CMK (cell line): ENCODE measurements around the gene TIMM29.

Experiments used
- DNase-seq: peaks from one replicate; pipeline ENCODE4 v3.0.0-alpha.2; 2010; ENCODE audit warnings: low read depth

Gene TIMM29

GRCh38 chr19:10928563-10929401 is at the start of gene TIMM29, which contains the start of gene YIPF2:
Gene TIMM29, plus strand, starts transcription at chr19:10928811. Its CDS starts 12 bp downstream, at chr19:10928823.
Gene YIPF2, minus strand, starts transcription at chr19:10928639. Its CDS starts 229 bp downstream, at chr19:10928410.
- peak; percentile 93 for DNase-seq

DNA sequence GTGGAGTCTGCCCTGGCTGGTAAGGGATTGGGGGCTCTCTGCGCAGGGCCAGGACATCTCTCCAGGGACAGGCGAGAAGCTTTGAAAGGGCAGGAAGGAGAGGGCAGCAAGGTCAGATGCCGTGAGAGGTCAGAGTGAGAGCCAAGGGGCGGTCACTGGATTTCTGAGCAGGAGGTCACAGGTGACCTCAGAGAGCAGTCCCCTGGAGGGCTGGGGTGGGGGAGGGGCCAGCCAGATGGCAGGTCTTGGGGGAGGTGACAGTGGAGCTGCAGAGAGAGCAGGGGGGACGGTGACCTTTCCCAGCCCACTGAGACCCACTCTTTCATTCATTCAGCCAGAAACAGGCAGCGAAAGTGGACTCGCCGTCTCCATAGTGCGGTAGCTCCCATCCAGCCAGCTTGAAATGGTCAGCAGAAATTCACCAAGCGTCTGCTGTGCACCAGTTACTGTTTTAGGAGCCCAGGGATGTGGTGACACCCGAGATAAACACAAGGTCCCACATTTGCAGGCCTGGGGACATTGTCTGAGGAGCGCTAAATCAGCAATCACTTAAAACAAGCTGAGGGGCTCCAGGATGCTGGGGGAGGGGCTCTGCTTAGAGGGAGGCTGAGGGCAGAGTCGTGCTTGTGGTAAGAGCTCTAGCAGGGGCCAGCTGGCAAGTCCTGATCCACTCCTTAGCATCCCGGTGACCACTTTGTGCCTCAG is 47.1 kb upstream of the TIMM29 start:
- no peak for DNase-seq

DNA sequence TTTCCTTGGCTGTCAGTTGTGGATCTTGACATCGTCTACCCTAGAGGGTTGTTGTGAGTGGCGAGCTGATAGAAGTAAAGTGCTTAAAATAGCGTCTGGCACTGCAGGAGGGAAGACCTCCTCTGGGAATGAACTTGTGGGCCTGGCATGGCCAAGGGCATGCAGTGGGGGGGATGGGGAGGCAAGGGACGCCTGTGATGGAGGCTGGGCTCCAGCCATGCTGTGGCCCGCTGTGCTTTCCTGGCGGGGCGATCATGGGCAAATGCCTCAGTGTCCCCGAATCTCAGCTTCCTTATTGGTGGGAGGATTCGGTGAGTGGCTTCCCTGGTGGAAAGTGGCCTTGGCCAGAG is 46.5 kb upstream of the TIMM29 start:
- DNase-seq: no peak

- DNase-seq: no peak
Observed at GRCh38 chr19:10884274-10884673, 44.3 kb upstream of the TIMM29 start.

DNA sequence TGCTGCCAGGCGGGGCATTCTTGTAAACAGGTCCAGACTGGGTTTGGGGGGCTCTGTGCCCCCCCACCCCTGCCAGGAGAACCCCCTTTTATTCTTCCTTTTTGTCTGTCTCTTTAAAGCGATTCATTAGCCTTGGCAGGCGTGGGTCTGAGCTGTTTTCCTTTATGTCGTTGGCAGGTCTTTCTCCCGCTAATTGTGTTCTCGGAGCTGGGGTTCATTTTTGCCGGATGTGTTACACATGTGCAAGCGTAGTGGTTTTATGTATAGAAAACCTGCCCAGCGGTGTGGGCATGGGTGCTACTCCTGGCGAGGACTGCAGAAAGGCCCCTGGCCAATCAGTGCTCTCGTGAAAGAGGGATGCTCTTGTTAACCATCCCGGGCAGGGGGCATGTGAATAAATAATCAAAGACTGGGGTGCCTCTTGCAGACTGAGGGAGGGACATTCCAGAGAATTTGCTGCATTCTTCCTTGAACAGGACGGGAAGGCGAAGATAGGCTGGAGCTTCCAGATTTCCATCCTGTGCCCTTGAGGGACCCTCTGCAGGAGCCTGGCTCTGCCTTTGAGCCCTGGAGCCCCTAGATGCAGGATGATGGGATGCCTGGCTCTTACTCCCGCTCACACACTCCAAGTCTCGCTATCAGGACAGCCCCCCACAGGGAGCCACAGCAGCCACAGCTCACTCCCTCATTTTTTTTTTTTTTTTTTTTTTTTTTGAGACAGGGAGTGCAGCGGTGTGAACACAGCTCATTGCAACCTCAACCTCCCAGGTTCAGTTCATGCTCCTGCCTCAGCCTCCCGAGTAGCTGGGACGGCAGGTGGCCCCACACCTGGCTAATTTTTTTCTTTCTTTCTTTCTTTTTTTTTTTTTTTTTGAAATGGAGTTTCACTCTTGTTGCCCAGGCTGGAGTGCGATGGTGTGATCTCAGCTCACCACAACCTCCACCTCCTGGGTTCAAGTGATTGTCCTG is 43.1 kb upstream of the TIMM29 start:
- no peak for DNase-seq

- DNase-seq: no peak
Observed at GRCh38 chr19:10887616-10888367, 40.8 kb upstream of the TIMM29 start.

GRCh38 chr19:10888421-10888866 is 40.2 kb upstream of the TIMM29 start:
- no peak for DNase-seq

GRCh38 chr19:10889880-10890279 is 38.7 kb upstream of the TIMM29 start:
- no peak for DNase-seq

GRCh38 chr19:10891405-10892086 is 37.1 kb upstream of the TIMM29 start:
- no peak for DNase-seq

GRCh38 chr19:10892256-10892655 is 36.4 kb upstream of the TIMM29 start:
- DNase-seq: no peak

GRCh38 chr19:10894911-10895213 is 33.7 kb upstream of the TIMM29 start:
- DNase-seq: no peak

GRCh38 chr19:10895363-10895762 is 33.2 kb upstream of the TIMM29 start:
- DNase-seq: no peak

DNA sequence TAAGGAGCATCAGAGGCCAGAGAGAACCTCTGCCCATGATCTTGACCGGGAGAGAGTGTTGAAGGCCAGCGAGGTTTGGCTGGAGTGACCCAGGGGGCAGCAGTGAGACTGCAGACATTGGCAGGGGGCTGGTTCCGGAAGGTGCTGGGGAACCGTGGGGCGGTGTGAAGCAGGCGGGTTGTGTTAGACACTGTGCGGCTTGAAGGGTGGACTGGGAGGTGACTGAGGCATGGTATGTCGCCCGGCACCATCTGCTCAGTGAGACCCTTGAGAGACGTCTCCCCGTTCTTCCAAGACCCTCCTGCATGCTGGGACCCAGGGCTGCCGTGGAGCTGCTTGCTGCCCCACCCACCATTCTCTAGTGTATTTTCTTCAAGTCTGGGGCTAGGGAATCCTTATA is 32.7 kb upstream of the TIMM29 start:
- DNase-seq: no peak

GRCh38 chr19:10896851-10897526 is 31.6 kb upstream of the TIMM29 start:
- DNase-seq: no peak

DNA sequence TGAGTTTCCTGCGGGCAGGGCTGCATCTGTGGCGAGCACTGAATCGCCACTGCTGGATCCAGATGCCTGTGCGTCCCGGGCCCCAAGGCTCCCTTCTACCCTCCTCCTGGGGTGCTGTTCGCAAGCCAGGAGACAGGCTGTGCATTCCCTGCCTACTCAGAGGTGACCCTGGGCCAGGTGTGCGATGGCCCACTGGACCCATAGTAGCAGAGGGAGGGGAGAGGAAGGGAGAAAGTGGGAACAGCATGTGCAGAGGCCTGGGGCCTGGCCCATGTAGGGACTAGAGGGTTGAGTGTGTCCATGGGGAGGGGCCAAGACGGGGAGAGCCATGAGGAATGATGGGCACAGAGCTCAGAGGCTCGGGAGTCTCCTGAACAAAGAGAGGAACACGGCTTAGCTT is 30.0 kb upstream of the TIMM29 start:
- DNase-seq: no peak

- no peak for DNase-seq
Observed at GRCh38 chr19:10899151-10899653, 29.4 kb upstream of the TIMM29 start.

GRCh38 chr19:10907925-10908324 is 20.7 kb upstream of the TIMM29 start:
- no peak for DNase-seq

- no peak for DNase-seq
Observed at GRCh38 chr19:10908380-10908960, 20.1 kb upstream of the TIMM29 start.

DNA sequence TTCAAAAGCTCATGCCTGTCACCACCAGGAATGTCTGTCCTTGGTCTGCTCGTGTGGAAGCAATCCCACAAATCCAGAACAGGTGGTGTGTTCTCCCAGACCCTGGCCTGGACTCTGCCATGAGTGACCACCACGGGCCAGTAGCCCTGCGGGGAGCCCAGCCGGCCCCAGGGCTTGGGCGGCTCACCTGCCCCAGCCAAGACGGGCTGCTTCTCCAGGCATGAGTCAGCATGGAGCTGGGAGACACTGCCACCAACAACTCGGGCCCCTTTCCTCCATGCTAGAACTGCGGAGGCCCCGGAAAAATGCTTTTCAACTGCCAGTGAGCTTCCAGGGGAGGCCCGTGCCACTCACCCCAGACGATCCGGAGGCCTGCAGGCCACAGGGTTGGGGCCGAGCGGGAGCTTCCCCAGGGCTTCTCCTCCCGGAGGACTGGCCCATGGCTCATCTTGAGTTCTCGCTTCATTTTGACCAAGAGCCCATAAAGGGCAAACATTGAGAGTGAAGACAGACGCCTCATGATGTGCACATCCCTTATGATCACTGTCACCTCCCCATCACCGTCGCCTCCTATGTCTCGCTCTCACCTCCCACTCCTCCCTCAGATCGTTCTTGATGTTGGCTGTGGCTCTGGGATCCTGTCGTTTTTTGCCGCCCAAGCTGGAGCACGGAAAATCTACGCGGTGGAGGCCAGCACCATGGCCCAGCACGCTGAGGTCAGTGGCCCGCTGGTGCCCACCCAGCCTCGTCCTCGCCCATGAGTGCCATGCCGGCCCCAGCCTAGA is 16.8 kb upstream of the TIMM29 start:
- no peak for DNase-seq
